Ishikawa (cell line): ENCODE data around the gene GLE1.

Experiments
- CEBPB ChIP-seq: IDR thresholded peaks from 2 replicates; pipeline ENCODE4 v1.6.1; 2012
- CREB1 ChIP-seq: IDR thresholded peaks from 2 replicates; pipeline ENCODE4 v1.6.1; 2012; ENCODE audit warnings: low read depth
- EGR1 ChIP-seq: IDR thresholded peaks from 2 replicates; pipeline ENCODE4 v1.6.1; 2012
- EP300 ChIP-seq: IDR thresholded peaks from 2 replicates; pipeline ENCODE4 v1.6.1; 2012; ENCODE audit warnings: borderline replicate concordance
- RAD21 ChIP-seq: IDR thresholded peaks from 2 replicates; pipeline ENCODE4 v1.6.1; 2012; ENCODE audit warnings: low read depth
- REST ChIP-seq: IDR thresholded peaks from 2 replicates; pipeline ENCODE4 v1.6.1; 2012; ENCODE audit warnings: low read depth, mild to moderate bottlenecking
- TAF1 ChIP-seq: IDR thresholded peaks from 2 replicates; pipeline ENCODE4 v1.6.1; 2012; ENCODE audit warnings: low read depth, mild to moderate bottlenecking
- TCF12 ChIP-seq: IDR thresholded peaks from 2 replicates; pipeline ENCODE4 v1.6.1; 2012; ENCODE audit warnings: low read depth
- TEAD4 ChIP-seq: IDR thresholded peaks from 2 replicates; pipeline ENCODE4 v1.6.1; 2012
- YY1 ChIP-seq: IDR thresholded peaks from 2 replicates; pipeline ENCODE4 v1.6.1; 2012; ENCODE audit warnings: low read depth

GRCh38 chr9:128568470-128569078 is 64.1 kb downstream of the GLE1 start:
- no peak for TF ChIP-seq TAF1
- TF ChIP-seq YY1, result no peak
- TF ChIP-seq EGR1, result no peak
- TF ChIP-seq CEBPB, result no peak
- no peak for TF ChIP-seq REST
- no peak for TF ChIP-seq TCF12
- TF ChIP-seq EP300, result no peak
- no peak for TF ChIP-seq RAD21
- TF ChIP-seq CREB1, result no peak
- no peak for TF ChIP-seq TEAD4
